ENCODE results near the gene G6PC3. TPM values are rescaled to one million over a fixed set of nuclear protein-coding genes. Genes with fewer than 3 reads are reported as not detected.

G6PC3 gene
- total RNA-seq = 52.3 and 55.6 TPM in 2 replicates

DNA sequence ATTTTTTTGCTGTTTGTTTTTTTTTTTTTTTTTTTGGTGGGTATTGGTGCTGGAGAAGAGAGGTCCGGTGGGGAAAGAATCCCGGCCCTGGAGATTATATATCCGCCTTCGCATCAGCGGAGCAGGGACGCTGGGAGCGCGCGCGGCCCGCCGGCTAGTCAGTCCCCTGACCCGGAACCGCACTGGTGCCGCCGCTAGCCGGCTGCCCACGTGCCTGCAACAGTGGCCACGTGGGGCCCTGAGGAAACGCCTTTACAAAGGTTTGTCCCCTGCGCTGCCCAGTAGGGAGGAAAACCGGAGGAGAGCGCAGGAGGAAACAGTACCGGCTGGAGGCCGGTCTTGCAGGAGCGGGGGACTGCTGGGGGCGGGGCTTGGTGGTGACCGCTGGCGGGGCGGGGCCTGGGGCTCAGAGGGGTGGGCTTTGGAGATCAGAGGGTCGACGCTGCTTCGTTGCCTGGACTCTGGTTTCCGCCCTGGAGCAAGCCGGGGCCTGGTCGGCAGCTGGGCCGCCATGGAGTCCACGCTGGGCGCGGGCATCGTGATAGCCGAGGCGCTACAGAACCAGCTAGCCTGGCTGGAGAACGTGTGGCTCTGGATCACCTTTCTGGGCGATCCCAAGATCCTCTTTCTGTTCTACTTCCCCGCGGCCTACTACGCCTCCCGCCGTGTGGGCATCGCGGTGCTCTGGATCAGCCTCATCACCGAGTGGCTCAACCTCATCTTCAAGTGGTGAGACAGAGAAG lies at the start of gene G6PC3:
Gene G6PC3, plus strand, starts transcription at position 281 of the 743 bp plus-strand sequence. Its CDS starts 231 bp downstream, at position 512.

GRCh38 chr17:44066204-44066930 lies 4.2 kb upstream of the G6PC3 start, which contains the start of gene LSM12:
Gene LSM12, minus strand, starts transcription at chr17:44066671. Its CDS starts 84 bp downstream, at chr17:44066587.

GRCh38 chr17:44123356-44124117 lies 53.0 kb downstream of the G6PC3 start, which contains the start of gene HDAC5:
Gene HDAC5, minus strand, starts transcription at chr17:44123641. Its CDS starts 6,126 bp downstream, at chr17:44117515.

Other genes with a start within 250 kb of the G6PC3 start
- gene MPP3, start 237.6 kb upstream of the G6PC3 start, total RNA-seq = 4.4 and 6.3 TPM in 2 replicates
- gene CD300LG, start 223.6 kb upstream of the G6PC3 start, total RNA-seq = not detected in 2 replicates
- 5.2 and 10.3 TPM in 2 replicates for gene MPP2, start 163.2 kb upstream of the G6PC3 start, total RNA-seq
- not detected in 2 replicates for gene PPY, start 128.3 kb upstream of the G6PC3 start, total RNA-seq
- gene PYY, start 116.8 kb upstream of the G6PC3 start, total RNA-seq = not detected in 2 replicates
- 2.2 and 3.9 TPM in 2 replicates for gene NAGS, start 66.1 kb upstream of the G6PC3 start, total RNA-seq
- 33.2 and 38.9 TPM in 2 replicates for gene TMEM101, start 55.8 kb upstream of the G6PC3 start, total RNA-seq
- 45.7 and 49.6 TPM in 2 replicates for gene LSM12, start 4.1 kb upstream of the G6PC3 start, total RNA-seq
- gene HDAC5, start 52.9 kb downstream of the G6PC3 start, total RNA-seq = 21.1 and 24.4 TPM in 2 replicates
- 1.3 and 3.1 TPM in 2 replicates for gene HROB, start 71.2 kb downstream of the G6PC3 start, total RNA-seq
- not detected in 2 replicates for gene ASB16, start 100.0 kb downstream of the G6PC3 start, total RNA-seq
- gene TMUB2, start 116.2 kb downstream of the G6PC3 start, total RNA-seq = 25.8 and 31.8 TPM in 2 replicates
- 47.6 and 62.3 TPM in 2 replicates for gene ATXN7L3, start 129.1 kb downstream of the G6PC3 start, total RNA-seq
- 31.4 and 44.9 TPM in 2 replicates for gene UBTF, start 148.9 kb downstream of the G6PC3 start, total RNA-seq
- gene SLC4A1, start 197.4 kb downstream of the G6PC3 start, total RNA-seq = not detected in 2 replicates
- gene RUNDC3A, start 237.9 kb downstream of the G6PC3 start, total RNA-seq = not detected in 2 replicates

Measured in cardiac atrium fibroblast (primary cell).